IMR-90 (cell line): ENCODE measurements around the gene INPP5A. TPM values are rescaled to one million over a fixed set of nuclear protein-coding genes. Genes with fewer than 3 reads are reported as not detected.

Source experiments
- ATAC-seq: fragments of 200-7000 bp; cut with Tn5 transposase; 2 replicates; pipeline ENCODE4 v1.9.1; 2020; ENCODE audit warnings: low read depth, mild to moderate bottlenecking, moderate library complexity
- BruUV-seq: library from RNA; stranded (reverse); fragments of 400-500 nt; replicated peaks from 2 replicates; lab custom pipeline; 2021; lab: Mats Ljungman, UMichigan
- CTCF ChIA-PET: fragments of 300-600 bp; formaldehyde crosslinking; extraction: SDS; loops from one replicate; lab custom pipeline; 2021; ENCODE audit warnings: antibody characterized with exemption; lab: Yijun Ruan, JAX
- POLR2A ChIA-PET: fragments of 300-600 bp; sonication (Branson Sonifier 250); formaldehyde crosslinking; loops from one replicate; lab custom pipeline; 2022; ENCODE audit warnings: antibody characterized with exemption; ENCODE audit not compliant: unreplicated experiment; lab: Charles Lee
- DNase-seq: peaks from one replicate; pipeline ENCODE4 v3.0.0; 2013
- H2AFZ ChIP-seq: replicated peaks from 2 replicates; pipeline ENCODE3; 2013; ENCODE audit warnings: low read length, mild to moderate bottlenecking; ENCODE audit not compliant: poor library complexity
- H2AK5ac ChIP-seq: 2 replicates; pipeline ENCODE4 v1.6.1; 2013; ENCODE audit warnings: low read depth, low read length, inconsistent platforms
- H2AK9ac ChIP-seq: replicated peaks from 2 replicates; pipeline ENCODE3; 2013; ENCODE audit warnings: mild to moderate bottlenecking, low read depth, low read length, moderate library complexity; ENCODE audit not compliant: poor library complexity
- H2BK120ac ChIP-seq: 2 replicates; pipeline ENCODE4 v1.6.1; 2013; ENCODE audit warnings: low read depth, low read length, inconsistent platforms
- H2BK15ac ChIP-seq: 3 replicates; pipeline ENCODE4 v1.6.1; 2013; ENCODE audit warnings: low read depth, low read length, inconsistent platforms
- H2BK20ac ChIP-seq: 2 replicates; pipeline ENCODE4 v1.6.1; 2013; ENCODE audit warnings: low read depth, mild to moderate bottlenecking, inconsistent platforms, low read length, moderate library complexity
- H2BK5ac ChIP-seq: 2 replicates; pipeline ENCODE4 v1.6.1; 2013; ENCODE audit warnings: mild to moderate bottlenecking, low read depth, low read length, inconsistent platforms; ENCODE audit not compliant: poor library complexity, severe bottlenecking
- H3K14ac ChIP-seq: replicated peaks from 2 replicates; pipeline ENCODE4 v1.6.1; 2013; ENCODE audit warnings: low read depth, low read length, inconsistent platforms
- H3K18ac ChIP-seq: 2 replicates; pipeline ENCODE4 v1.6.1; 2013; ENCODE audit warnings: low read depth, low read length, control low read depth
- H3K23ac ChIP-seq: 2 replicates; pipeline ENCODE4 v1.6.1; 2013; ENCODE audit warnings: low read depth, low read length, inconsistent platforms
- H3K27ac ChIP-seq: 2 replicates; pipeline ENCODE4 v1.5.1; 2013; ENCODE audit warnings: mild to moderate bottlenecking, control low read depth, low read length; ENCODE audit not compliant: insufficient read depth
- H3K27me3 ChIP-seq: 2 replicates; pipeline ENCODE4 v1.6.1; 2013; ENCODE audit warnings: low read length; ENCODE audit not compliant: control insufficient read depth, insufficient read depth
- H3K36me3 ChIP-seq: 2 replicates; pipeline ENCODE4 v1.6.1; 2013; ENCODE audit warnings: low read length, mixed read lengths; ENCODE audit not compliant: control insufficient read depth, insufficient read depth
- H3K4ac ChIP-seq: 2 replicates; pipeline ENCODE4 v1.6.1; 2013; ENCODE audit warnings: low read depth, low read length, inconsistent platforms
- H3K4me1 ChIP-seq: 2 replicates; pipeline ENCODE4 v1.6.1; 2013; ENCODE audit warnings: low read length, mixed read lengths; ENCODE audit not compliant: control insufficient read depth, insufficient read depth
- H3K4me2 ChIP-seq: 2 replicates; pipeline ENCODE4 v1.6.1; 2013; ENCODE audit warnings: low read depth, mild to moderate bottlenecking, control low read depth, low read length, moderate library complexity
- H3K4me3 ChIP-seq: 2 replicates; pipeline ENCODE4 v1.5.1; 2013; ENCODE audit warnings: low read depth, mild to moderate bottlenecking, control low read depth, low read length, moderate library complexity; ENCODE audit not compliant: insufficient read depth
- H3K56ac ChIP-seq: 2 replicates; pipeline ENCODE4 v1.6.1; 2013; ENCODE audit warnings: low read length, inconsistent platforms; ENCODE audit not compliant: insufficient read depth; ENCODE audit errors: extremely low read depth
- H3K79me1 ChIP-seq, 2 experiments: 2 replicates each; pipeline ENCODE4 v1.6.1; 2013; ENCODE audit warnings: low read length in 2 of 2, inconsistent platforms in 1 of 2, low read depth in 1 of 2
- H3K9ac ChIP-seq: 2 replicates; pipeline ENCODE4 v1.6.1; 2013; ENCODE audit warnings: low read depth, low read length, control low read depth
- H3K9me1 ChIP-seq: 2 replicates; pipeline ENCODE4 v1.6.1; 2013; ENCODE audit warnings: low read length, inconsistent platforms; ENCODE audit not compliant: insufficient read depth
- H3K9me3 ChIP-seq: 2 replicates; pipeline ENCODE4 v1.6.1; 2013; ENCODE audit warnings: low read length; ENCODE audit not compliant: control insufficient read depth, insufficient read depth
- H4K20me1 ChIP-seq: 2 replicates; pipeline ENCODE4 v1.6.1; 2013; ENCODE audit warnings: low read length, inconsistent platforms; ENCODE audit not compliant: insufficient read depth
- H4K5ac ChIP-seq: 2 replicates; pipeline ENCODE4 v1.6.1; 2013; ENCODE audit warnings: mild to moderate bottlenecking, low read depth, low read length, control low read depth
- H4K8ac ChIP-seq, 2 experiments: 2 replicates each; pipeline ENCODE4 v1.6.1; 2013; ENCODE audit warnings: low read depth in 2 of 2, low read length in 2 of 2, control low read depth in 1 of 2, inconsistent platforms in 1 of 2
- H4K91ac ChIP-seq: 2 replicates; pipeline ENCODE4 v1.6.1; 2013; ENCODE audit warnings: low read depth, low read length, inconsistent platforms; ENCODE audit not compliant: insufficient read depth
- CHD1 ChIP-seq: IDR thresholded peaks from 2 replicates; pipeline ENCODE4 v1.6.1; 2012; ENCODE audit warnings: low read depth, low read length, improper control_type of control experiment
- MXI1 ChIP-seq: IDR thresholded peaks from 2 replicates; pipeline ENCODE4 v1.6.1; 2012; ENCODE audit warnings: low read depth, mild to moderate bottlenecking, low read length, moderate library complexity, borderline replicate concordance
- NFE2L2 ChIP-seq: fragments of 150-350 bp; IDR thresholded peaks from 2 replicates; pipeline ENCODE4 v1.6.1; 2016; ENCODE audit warnings: low read depth, mild to moderate bottlenecking, low read length
- RFX5 ChIP-seq: IDR thresholded peaks from 2 replicates; pipeline ENCODE4 v1.8.0; 2012; ENCODE audit warnings: low read depth, mild to moderate bottlenecking, low read length, moderate library complexity
- WGBS, 2 experiments: methylation state at CpG; one replicate each; pipeline versions ENCODE4 v1.1.5 to v1.1.7; 2013; ENCODE audit warnings: missing lambda C conversion rate in 2 of 2; ENCODE audit not compliant: insufficient read length in 1 of 2; ENCODE audit errors: extremely low coverage in 2 of 2; 5-methylcytosine and 5-hydroxymethylcytosine counted together
- dilution Hi-C: fragments of 300-500 bp; cut with HindIII; formaldehyde crosslinking; loops from one replicate; pipeline ENCODE4 v1.14.3; 2018; ENCODE audit warnings: low sequenced_read_pairs; ENCODE audit not compliant: unreplicated experiment
- in situ Hi-C: fragments of 300-500 bp; cut with MboI; formaldehyde crosslinking; loops from 3 replicates; pipeline ENCODE4 v1.14.3; 2019; ENCODE audit warnings: low sequenced_read_pairs, inconsistent platforms, mixed read lengths
- intact Hi-C: fragments of 100-400 bp; cut with micrococcal nuclease; formaldehyde crosslinking; loops from 2 replicates; pipeline ENCODE4 v1.10.0; 2022
- polyA plus RNA-seq, 3 experiments: library from polyadenylated mRNA; depleted of rRNA; stranded (reverse); fragments of >200 nt; gene quantifications; 2 replicates each; pipeline ENCODE4 v1.2.3, GENCODE V29; 2012; ENCODE audit warnings: low replicate concordance in 1 of 3
- total RNA-seq: library from RNA; depleted of rRNA; stranded (reverse); fragments of >200 nt; gene quantifications from 2 replicates; pipeline ENCODE4 v1.2.3, GENCODE V29; 2012
- TF ChIP-seq, protein P1 (sequence below): fragments of 150-350 bp; IDR thresholded peaks from 2 replicates; pipeline ENCODE4 v1.6.1; 2016; ENCODE audit warnings: low read depth, mild to moderate bottlenecking, low read length, moderate library complexity, borderline replicate concordance

The INPP5A gene
- total and polyA plus RNA-seq, 2 of the 4 experiments (the other 2 are of a cell fraction), result 21.4 to 36.7 TPM

DNA sequence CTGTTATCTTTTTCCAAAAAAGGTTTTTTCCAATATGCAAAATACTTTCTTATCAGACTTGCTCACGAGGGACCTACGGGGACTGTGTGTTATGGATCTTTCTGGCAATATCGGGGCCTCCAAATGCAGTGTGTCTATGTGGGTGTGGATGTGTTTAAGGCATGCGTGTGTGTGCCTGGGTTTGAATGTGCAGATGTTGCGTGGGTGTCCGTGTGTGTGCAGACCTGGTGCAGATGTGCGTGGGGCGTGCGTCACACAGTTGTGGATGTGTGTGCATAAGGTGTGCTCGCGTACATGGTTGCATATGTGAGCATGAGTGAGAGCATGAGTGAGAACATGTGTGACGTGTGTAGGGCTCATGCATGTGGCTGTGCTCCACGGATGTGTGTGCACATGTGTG, 228.7 kb downstream of the INPP5A start:
- DNase-seq, result no peak
- H3K4me3 ChIP-seq, result no peak overlapping the region
- BruUV-seq, result no TSS peak
- H3K36me3 ChIP-seq, result peaks cover 7% of the 10 kb centered on the region
- H2AFZ ChIP-seq, result no peak overlapping the region
- no peaks in the 10 kb centered on the region for H3K27me3 ChIP-seq
- no peak overlapping the region for H2AK5ac ChIP-seq
- H3K23ac ChIP-seq, result no peak overlapping the region
- H3K4me2 ChIP-seq, result no peak overlapping the region
- ChIA-PET CTCF (no interaction called here), POLR2A (no interaction called here)
- ATAC-seq, result no peak
- no peaks in the 10 kb centered on the region for H3K79me1 ChIP-seq
- H3K14ac ChIP-seq, result no peak overlapping the region
- no peak overlapping the region for H2AK9ac ChIP-seq
- H3K56ac ChIP-seq, result no peak overlapping the region
- H3K9me1 ChIP-seq, result peaks cover 6% of the 10 kb centered on the region
- no peak overlapping the region for H3K9ac ChIP-seq
- H3K18ac ChIP-seq, result no peak overlapping the region
- H4K91ac ChIP-seq, result no peak overlapping the region
- dilution Hi-C loops (no loop called here), intact Hi-C loops (no loop called here), in situ Hi-C loops (no loop called here)
- H2BK15ac ChIP-seq, result no peak overlapping the region
- no peak overlapping the region for H2BK20ac ChIP-seq
- H3K4me1 ChIP-seq, result no peaks in the 10 kb centered on the region
- TF ChIP-seq, protein P1, sequence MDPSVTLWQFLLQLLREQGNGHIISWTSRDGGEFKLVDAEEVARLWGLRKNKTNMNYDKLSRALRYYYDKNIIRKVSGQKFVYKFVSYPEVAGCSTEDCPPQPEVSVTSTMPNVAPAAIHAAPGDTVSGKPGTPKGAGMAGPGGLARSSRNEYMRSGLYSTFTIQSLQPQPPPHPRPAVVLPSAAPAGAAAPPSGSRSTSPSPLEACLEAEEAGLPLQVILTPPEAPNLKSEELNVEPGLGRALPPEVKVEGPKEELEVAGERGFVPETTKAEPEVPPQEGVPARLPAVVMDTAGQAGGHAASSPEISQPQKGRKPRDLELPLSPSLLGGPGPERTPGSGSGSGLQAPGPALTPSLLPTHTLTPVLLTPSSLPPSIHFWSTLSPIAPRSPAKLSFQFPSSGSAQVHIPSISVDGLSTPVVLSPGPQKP, result no peak
- TF ChIP-seq NFE2L2 (no peak), CHD1 (no peak), RFX5 (no peak), MXI1 (no peak)
- H4K8ac ChIP-seq, result no peak overlapping the region
- no peaks in the 10 kb centered on the region for H4K20me1 ChIP-seq
- no peak overlapping the region for H3K27ac ChIP-seq
- H2BK5ac ChIP-seq, result no peak overlapping the region
- WGBS, 2 experiments, result 100% methylated on average over 4 of the region's 13 CpGs; no CpG with 5 or more reads in 1 of the 2 experiments
- no peak overlapping the region for H2BK120ac ChIP-seq
- no peaks in the 10 kb centered on the region for H3K9me3 ChIP-seq
- H3K4ac ChIP-seq, result no peak overlapping the region
- H4K5ac ChIP-seq, result no peak overlapping the region
